Parathyroid adenoma (tissue), 2 donors: ENCODE measurements around the gene CIT.
A peak's percentile ranks its signal among the peaks of the same experiment; 100 is the strongest.

Experiments used
- H2AFZ ChIP-seq: fragments of 300-600 bp; sonication (generic); one replicate; pipeline ENCODE4 v1.7.0; 2017; ENCODE audit warnings: antibody characterized with exemption, mild to moderate bottlenecking
- H3K27ac ChIP-seq: fragments of 300-600 bp; sonication (generic); one replicate; pipeline ENCODE4 v1.7.0; 2017
- H3K27me3 ChIP-seq: fragments of 300-600 bp; sonication (generic); one replicate; pipeline ENCODE4 v1.7.0; 2017; ENCODE audit warnings: low read length; ENCODE audit not compliant: control insufficient read depth, insufficient read depth
- H3K36me3 ChIP-seq: fragments of 300-600 bp; sonication (generic); one replicate; pipeline ENCODE4 v1.7.0; 2017; ENCODE audit warnings: low read length; ENCODE audit not compliant: control insufficient read depth, insufficient read depth
- H3K4me1 ChIP-seq: fragments of 300-600 bp; sonication (generic); one replicate; pipeline ENCODE4 v1.7.0; 2017; ENCODE audit warnings: control low read depth
- H3K4me2 ChIP-seq: fragments of 300-600 bp; sonication (generic); one replicate; pipeline ENCODE4 v1.7.0; 2017; ENCODE audit warnings: low read length
- H3K4me3 ChIP-seq: fragments of 300-600 bp; sonication (generic); one replicate; pipeline ENCODE4 v1.7.0; 2017; ENCODE audit warnings: low read depth, low read length
- H3K79me2 ChIP-seq: fragments of 300-600 bp; sonication (generic); one replicate; pipeline ENCODE4 v1.7.0; 2017; ENCODE audit warnings: control low read depth
- H3K9ac ChIP-seq: fragments of 300-600 bp; sonication (generic); one replicate; pipeline ENCODE4 v1.7.0; 2017; ENCODE audit warnings: mild to moderate bottlenecking
- H3K9me3 ChIP-seq: fragments of 300-600 bp; sonication (generic); one replicate; pipeline ENCODE4 v1.7.0; 2017; ENCODE audit warnings: low read length; ENCODE audit not compliant: control insufficient read depth
- TF ChIP-seq, protein P1 (sequence below): fragments of 300-600 bp; sonication (generic); IDR thresholded peaks from one replicate; pipeline ENCODE4 v1.7.0; 2017; ENCODE audit warnings: antibody characterized with exemption, mild to moderate bottlenecking
- donor health status: primary hyperparathyroidism.

CIT gene

GRCh38 chr12:119684711-119685369, 192.3 kb downstream of the CIT start:
- Histone ChIP-seq H3K4me2 (no peak overlapping the region), H3K27me3 (no peaks in the 10 kb centered on the region), H3K79me2 (no peaks in the 10 kb centered on the region), H3K4me3 (no peak overlapping the region), H3K27ac (peak overlapping the region; percentile 37), H2AFZ (peak overlapping the region; percentile 39), H3K36me3 (no peaks in the 10 kb centered on the region), H3K9ac (no peak overlapping the region), H3K9me3 (no peaks in the 10 kb centered on the region), H3K4me1 (peaks cover 31% of the 10 kb centered on the region)
- TF ChIP-seq, protein P1, sequence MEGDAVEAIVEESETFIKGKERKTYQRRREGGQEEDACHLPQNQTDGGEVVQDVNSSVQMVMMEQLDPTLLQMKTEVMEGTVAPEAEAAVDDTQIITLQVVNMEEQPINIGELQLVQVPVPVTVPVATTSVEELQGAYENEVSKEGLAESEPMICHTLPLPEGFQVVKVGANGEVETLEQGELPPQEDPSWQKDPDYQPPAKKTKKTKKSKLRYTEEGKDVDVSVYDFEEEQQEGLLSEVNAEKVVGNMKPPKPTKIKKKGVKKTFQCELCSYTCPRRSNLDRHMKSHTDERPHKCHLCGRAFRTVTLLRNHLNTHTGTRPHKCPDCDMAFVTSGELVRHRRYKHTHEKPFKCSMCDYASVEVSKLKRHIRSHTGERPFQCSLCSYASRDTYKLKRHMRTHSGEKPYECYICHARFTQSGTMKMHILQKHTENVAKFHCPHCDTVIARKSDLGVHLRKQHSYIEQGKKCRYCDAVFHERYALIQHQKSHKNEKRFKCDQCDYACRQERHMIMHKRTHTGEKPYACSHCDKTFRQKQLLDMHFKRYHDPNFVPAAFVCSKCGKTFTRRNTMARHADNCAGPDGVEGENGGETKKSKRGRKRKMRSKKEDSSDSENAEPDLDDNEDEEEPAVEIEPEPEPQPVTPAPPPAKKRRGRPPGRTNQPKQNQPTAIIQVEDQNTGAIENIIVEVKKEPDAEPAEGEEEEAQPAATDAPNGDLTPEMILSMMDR = no peak

- Histone ChIP-seq H3K27ac (no peak overlapping the region), H3K27me3 (no peaks in the 10 kb centered on the region), H2AFZ (no peak overlapping the region), H3K4me3 (no peak overlapping the region), H3K4me1 (peaks cover 31% of the 10 kb centered on the region), H3K9me3 (no peaks in the 10 kb centered on the region), H3K79me2 (no peaks in the 10 kb centered on the region), H3K4me2 (no peak overlapping the region), H3K36me3 (no peaks in the 10 kb centered on the region), H3K9ac (no peak overlapping the region)
- TF ChIP-seq, protein P1 = no peak
These were observed 193.3 kb downstream of the CIT start for GRCh38 chr12:119683816-119684215.

- H3K79me2 ChIP-seq = no peaks in the 10 kb centered on the region
- H3K4me3 ChIP-seq = no peak overlapping the region
- no peaks in the 10 kb centered on the region for H3K9me3 ChIP-seq
- TF ChIP-seq, protein P1 = no peak
- H3K4me2 ChIP-seq = no peak overlapping the region
- no peak overlapping the region for H2AFZ ChIP-seq
- H3K36me3 ChIP-seq = no peaks in the 10 kb centered on the region
- H3K9ac ChIP-seq = no peak overlapping the region
- H3K27me3 ChIP-seq = no peaks in the 10 kb centered on the region
- peaks cover 31% of the 10 kb centered on the region for H3K4me1 ChIP-seq
- H3K27ac ChIP-seq = no peak overlapping the region
These were observed 193.7 kb downstream of the CIT start for GRCh38 chr12:119683413-119683812.

GRCh38 chr12:119682639-119683252, 194.4 kb downstream of the CIT start:
- H3K9ac ChIP-seq = no peak overlapping the region
- TF ChIP-seq, protein P1 = no peak
- H3K27ac ChIP-seq = peak overlapping the region; percentile 22
- H3K9me3 ChIP-seq = no peaks in the 10 kb centered on the region
- no peaks in the 10 kb centered on the region for H3K36me3 ChIP-seq
- H2AFZ ChIP-seq = no peak overlapping the region
- no peak overlapping the region for H3K4me3 ChIP-seq
- peaks cover 31% of the 10 kb centered on the region for H3K4me1 ChIP-seq
- H3K4me2 ChIP-seq = no peak overlapping the region
- H3K79me2 ChIP-seq = no peaks in the 10 kb centered on the region
- no peaks in the 10 kb centered on the region for H3K27me3 ChIP-seq
